Sigmoid colon (tissue), 4 donors: ENCODE results near the gene F10.

Experiments used
- POLR2A ChIP-seq, 2 donors: fragments of 450-650 bp; IDR thresholded peaks; one replicate each; pipeline ENCODE4 v1.6.1; 2016; ENCODE audit warnings: antibody characterized with exemption in 2 of 2, mild to moderate bottlenecking in 2 of 2, moderate library complexity in 2 of 2
- POLR2AphosphoS5 ChIP-seq, 4 donors: sonication (generic); formaldehyde crosslinking; IDR thresholded peaks; one replicate each; pipeline ENCODE4 v1.6.1; 2017; ENCODE audit warnings: antibody characterized with exemption in 4 of 4
- TF ChIP-seq, protein P1 (sequence below), 4 experiments: fragments of 450-650 bp in 3 of 4; fragments of 200-600 bp in 1 of 4; IDR thresholded peaks; one replicate each; pipeline ENCODE4 v1.5.1; 2016 to 2019; ENCODE audit warnings: antibody characterized with exemption in 4 of 4, mild to moderate bottlenecking in 3 of 4, moderate library complexity in 2 of 4

- TF ChIP-seq, protein P1, sequence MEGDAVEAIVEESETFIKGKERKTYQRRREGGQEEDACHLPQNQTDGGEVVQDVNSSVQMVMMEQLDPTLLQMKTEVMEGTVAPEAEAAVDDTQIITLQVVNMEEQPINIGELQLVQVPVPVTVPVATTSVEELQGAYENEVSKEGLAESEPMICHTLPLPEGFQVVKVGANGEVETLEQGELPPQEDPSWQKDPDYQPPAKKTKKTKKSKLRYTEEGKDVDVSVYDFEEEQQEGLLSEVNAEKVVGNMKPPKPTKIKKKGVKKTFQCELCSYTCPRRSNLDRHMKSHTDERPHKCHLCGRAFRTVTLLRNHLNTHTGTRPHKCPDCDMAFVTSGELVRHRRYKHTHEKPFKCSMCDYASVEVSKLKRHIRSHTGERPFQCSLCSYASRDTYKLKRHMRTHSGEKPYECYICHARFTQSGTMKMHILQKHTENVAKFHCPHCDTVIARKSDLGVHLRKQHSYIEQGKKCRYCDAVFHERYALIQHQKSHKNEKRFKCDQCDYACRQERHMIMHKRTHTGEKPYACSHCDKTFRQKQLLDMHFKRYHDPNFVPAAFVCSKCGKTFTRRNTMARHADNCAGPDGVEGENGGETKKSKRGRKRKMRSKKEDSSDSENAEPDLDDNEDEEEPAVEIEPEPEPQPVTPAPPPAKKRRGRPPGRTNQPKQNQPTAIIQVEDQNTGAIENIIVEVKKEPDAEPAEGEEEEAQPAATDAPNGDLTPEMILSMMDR (IDR thresholded peaks at IDR 0.05) = no peak
- TF ChIP-seq POLR2A (IDR thresholded peaks at IDR 0.05) (no peak), POLR2AphosphoS5 (IDR thresholded peaks at IDR 0.05) (no peak)
These were observed 47.7 kb upstream of the F10 start for GRCh38 chr13:113074876-113075275.
